HCT116 (cell line): ENCODE measurements around the gene TNC. TPM values are rescaled to one million over a fixed set of nuclear protein-coding genes. Genes with fewer than 3 reads are reported as not detected.
A peak's percentile ranks its signal among the peaks of the same experiment; 100 is the strongest.

Source experiments
- ATAC-seq: fragments of 200-7000 bp; cut with Tn5 transposase; 2 replicates; pipeline ENCODE4 v1.9.1; 2020; ENCODE audit warnings: mild to moderate bottlenecking, moderate library complexity
- BruUV-seq: library from RNA; stranded (reverse); fragments of 400-500 nt; replicated peaks from 2 replicates; lab custom pipeline; 2021; lab: Mats Ljungman, UMichigan
- CTCF ChIA-PET: fragments of 300-600 bp; sonication (Branson Sonifier 250); formaldehyde crosslinking; loops from one replicate; lab custom pipeline; 2021; ENCODE audit warnings: antibody characterized with exemption; lab: Charles Lee
- POLR2A ChIA-PET: fragments of 300-600, 350-600 bp; sonication (Branson Sonifier 250); formaldehyde crosslinking; loops from one replicate; lab custom pipeline; 2021; ENCODE audit warnings: antibody characterized with exemption; lab: Charles Lee
- RAD21 ChIA-PET, 2 experiments: fragments of 300-600 bp; sonication (Branson Sonifier 250); formaldehyde crosslinking; loops; one replicate each; lab custom pipeline; 2023; ENCODE audit warnings: low total read pairs in 2 of 2; ENCODE audit not compliant: uncharacterized antibody in 2 of 2, unreplicated experiment in 2 of 2, low non-redundant PET in 1 of 2; lab: Charles Lee
- DNase-seq: peaks from one replicate; pipeline ENCODE4 v3.0.0-alpha.2; 2010; ENCODE audit warnings: low read depth, low spot score
- H2AFZ ChIP-seq: fragments of 200-600 bp; shearing (Covaris generic), sonication (generic); 2 replicates; pipeline ENCODE4 v1.6.1; 2017; ENCODE audit warnings: low read depth, mixed run types, mixed read lengths, antibody characterized with exemption, low read length; ENCODE audit not compliant: poor library complexity, severe bottlenecking
- H3K27ac ChIP-seq: 2 replicates; pipeline ENCODE4 v1.5.1; 2012; ENCODE audit warnings: low read depth, low read length
- H3K27me3 ChIP-seq: fragments of 200-600 bp; sonication (generic); 2 replicates; pipeline ENCODE4 v1.6.1; 2016; ENCODE audit warnings: mixed run types, low read length, mixed read lengths; ENCODE audit not compliant: insufficient read depth
- H3K36me3 ChIP-seq, 2 experiments: fragments of 200-500 bp in 1 of 2; fragments of 200-600 bp in 1 of 2; sonication (Bioruptor generic) in 1 of 2; sonication (generic) in 1 of 2; 2 replicates each; pipeline versions ENCODE4 v1.5.1 to v1.6.1; 2014 to 2016; ENCODE audit warnings: low read length in 2 of 2, inconsistent platforms in 1 of 2, mixed read lengths in 1 of 2, mixed run types in 1 of 2; ENCODE audit not compliant: insufficient read depth in 2 of 2, control insufficient read depth in 1 of 2
- H3K4me1 ChIP-seq, 2 experiments: fragments of 200-600 bp in 1 of 2; sonication (generic) in 1 of 2; 2 replicates each; pipeline versions ENCODE4 v1.5.1 to v1.6.1; 2012 to 2017; ENCODE audit warnings: low read length in 2 of 2, inconsistent platforms in 1 of 2, mild to moderate bottlenecking in 1 of 2, mixed read lengths in 1 of 2, mixed run types in 1 of 2, moderate library complexity in 1 of 2; ENCODE audit not compliant: insufficient read depth in 2 of 2, control insufficient read depth in 1 of 2
- H3K4me2 ChIP-seq: fragments of 200-600 bp; sonication (generic); 2 replicates; pipeline ENCODE4 v1.6.1; 2017; ENCODE audit warnings: mixed run types, low read length, mixed read lengths
- H3K4me3 ChIP-seq, 2 experiments: fragments of 200-600 bp in 1 of 2; sonication (generic) in 1 of 2; replicated peaks in 1 of 2; 2 replicates each; pipeline ENCODE4 v1.5.1; 2011 to 2016; ENCODE audit warnings: low read length in 2 of 2, control low read depth in 1 of 2, low read depth in 1 of 2, mild to moderate bottlenecking in 1 of 2, mixed read lengths in 1 of 2, mixed run types in 1 of 2
- H3K79me2 ChIP-seq: fragments of 200-600 bp; sonication (generic); 2 replicates; pipeline ENCODE4 v1.6.1; 2017; ENCODE audit warnings: mild to moderate bottlenecking, mixed run types, low read length, moderate library complexity, mixed read lengths; ENCODE audit not compliant: insufficient read depth
- H3K9ac ChIP-seq: fragments of 200-600 bp; sonication (generic); 2 replicates; pipeline ENCODE4 v1.6.1; 2016; ENCODE audit warnings: low read length, mixed read lengths
- H3K9me2 ChIP-seq: fragments of 200-600 bp; sonication (generic), shearing (Covaris generic); 2 replicates; pipeline ENCODE4 v1.6.1; 2017; ENCODE audit warnings: mixed run types, mild to moderate bottlenecking, moderate library complexity; ENCODE audit not compliant: insufficient read depth
- H3K9me3 ChIP-seq, 2 experiments: fragments of 200-500 bp in 1 of 2; fragments of 200-600 bp in 1 of 2; sonication (Bioruptor generic) in 1 of 2; sonication (generic) in 1 of 2; 2 replicates each; pipeline ENCODE4 v1.6.1; 2014 to 2017; ENCODE audit warnings: low read length in 2 of 2, mixed read lengths in 2 of 2, inconsistent platforms in 1 of 2, low read depth in 1 of 2, mild to moderate bottlenecking in 1 of 2, mixed run types in 1 of 2, moderate library complexity in 1 of 2; ENCODE audit not compliant: control insufficient read depth in 1 of 2, insufficient read depth in 1 of 2
- H4K20me1 ChIP-seq: fragments of 200-600 bp; sonication (generic), shearing (Covaris generic); 2 replicates; pipeline ENCODE4 v1.6.1; 2017; ENCODE audit warnings: mixed run types, mild to moderate bottlenecking, moderate library complexity; ENCODE audit not compliant: insufficient read depth
- CBX3 ChIP-seq: IDR thresholded peaks from 2 replicates; pipeline ENCODE4 v1.6.1; 2012; ENCODE audit warnings: low read depth
- CEBPB ChIP-seq: IDR thresholded peaks from 2 replicates; pipeline ENCODE4 v1.6.1; 2012; ENCODE audit warnings: low read depth
- EGR1 ChIP-seq: IDR thresholded peaks from 2 replicates; pipeline ENCODE4 v1.6.1; 2012; ENCODE audit warnings: low read depth
- ELF1 ChIP-seq: IDR thresholded peaks from 2 replicates; pipeline ENCODE4 v1.6.1; 2012; ENCODE audit warnings: low read depth, borderline replicate concordance
- EZH2 ChIP-seq: fragments of 200-600 bp; sonication (generic); IDR thresholded peaks from 2 replicates; pipeline ENCODE4 v1.6.1; 2017; ENCODE audit warnings: antibody characterized with exemption, mixed run types
- EZH2phosphoT487 ChIP-seq: fragments of 200-600 bp; IDR thresholded peaks from 2 replicates; pipeline ENCODE4 v1.6.1; 2018; ENCODE audit warnings: antibody characterized with exemption, borderline replicate concordance
- FOSL1 ChIP-seq: IDR thresholded peaks from 2 replicates; pipeline ENCODE4 v1.6.1; 2012; ENCODE audit warnings: low read depth
- JUND ChIP-seq: IDR thresholded peaks from 2 replicates; pipeline ENCODE4 v1.6.1; 2012
- POLR2A ChIP-seq: IDR thresholded peaks from 2 replicates; pipeline ENCODE4 v1.7.0; 2011; ENCODE audit warnings: borderline replicate concordance; ENCODE audit not compliant: insufficient read depth, insufficient read length; ENCODE audit errors: extremely low read depth
- POLR2AphosphoS5 ChIP-seq: IDR thresholded peaks from 2 replicates; pipeline ENCODE4 v1.6.1; 2011; ENCODE audit warnings: mild to moderate bottlenecking, low read depth, low read length, moderate library complexity
- RAD21 ChIP-seq: IDR thresholded peaks from 2 replicates; pipeline ENCODE4 v1.6.1; 2012; ENCODE audit warnings: low read depth, mild to moderate bottlenecking
- SIN3A ChIP-seq: IDR thresholded peaks from 2 replicates; pipeline ENCODE4 v1.6.1; 2012; ENCODE audit warnings: low read depth
- SP1 ChIP-seq: IDR thresholded peaks from 2 replicates; pipeline ENCODE4 v1.6.1; 2012; ENCODE audit warnings: low read depth
- SRF ChIP-seq: IDR thresholded peaks from 2 replicates; pipeline ENCODE4 v1.6.1; 2012; ENCODE audit warnings: low read depth
- TCF7L2 ChIP-seq: IDR thresholded peaks from 2 replicates; pipeline ENCODE4 v1.7.0; 2011; ENCODE audit warnings: borderline replicate concordance, inconsistent platforms; ENCODE audit not compliant: insufficient read depth, insufficient read length; ENCODE audit errors: extremely low read depth
- YY1 ChIP-seq: IDR thresholded peaks from 2 replicates; pipeline ENCODE4 v1.6.1; 2011; ENCODE audit warnings: low read length, low read depth, moderate library complexity, mild to moderate bottlenecking; ENCODE audit not compliant: insufficient replicate concordance; ENCODE audit errors: extremely low read depth
- ZFX ChIP-seq: fragments of 450-650 bp; IDR thresholded peaks from 2 replicates; pipeline ENCODE4 v1.6.1; 2017
- ZNF274 ChIP-seq: fragments of 200-500 bp; sonication (Bioruptor generic); IDR thresholded peaks from 2 replicates; pipeline ENCODE4 v1.6.1; 2014; ENCODE audit warnings: mild to moderate bottlenecking, low read depth, low read length, inconsistent platforms
- intact Hi-C: fragments of 100-400 bp; cut with micrococcal nuclease; formaldehyde crosslinking; loops from 2 replicates; pipeline ENCODE4 v1.10.0; 2022
- total RNA-seq: library from RNA; stranded (reverse); gene quantifications from one replicate; pipeline ENCODE4 v1.2.1, GENCODE V29; 2021; ENCODE audit not compliant: unreplicated experiment
- TF ChIP-seq, protein P1 (sequence below): IDR thresholded peaks from 2 replicates; pipeline ENCODE4 v1.6.1; 2012
- TF ChIP-seq, protein P2 (sequence below): IDR thresholded peaks from 2 replicates; pipeline ENCODE4 v1.6.1; 2012; ENCODE audit warnings: low read depth
- TF ChIP-seq, protein P3 (sequence below), 3 experiments: fragments of 200-600 bp in 1 of 3; sonication (generic) in 1 of 3; IDR thresholded peaks in 2 of 3; conservative IDR thresholded peaks in 1 of 3; 2 replicates each; pipeline ENCODE4 v1.5.1; 2012 to 2017; ENCODE audit warnings: low read depth in 2 of 3, low read length in 2 of 3, antibody characterized with exemption in 1 of 3, borderline replicate concordance in 1 of 3, control low read depth in 1 of 3, mild to moderate bottlenecking in 1 of 3, mixed read lengths in 1 of 3, mixed run types in 1 of 3, moderate library complexity in 1 of 3; ENCODE audit not compliant: insufficient read depth in 1 of 3
- TF ChIP-seq, protein P4 (sequence below): IDR thresholded peaks from 2 replicates; pipeline ENCODE4 v1.6.1; 2012

The TNC gene
- total RNA-seq, 1 experiment from 2014 or later: 0.49 TPM

DNA sequence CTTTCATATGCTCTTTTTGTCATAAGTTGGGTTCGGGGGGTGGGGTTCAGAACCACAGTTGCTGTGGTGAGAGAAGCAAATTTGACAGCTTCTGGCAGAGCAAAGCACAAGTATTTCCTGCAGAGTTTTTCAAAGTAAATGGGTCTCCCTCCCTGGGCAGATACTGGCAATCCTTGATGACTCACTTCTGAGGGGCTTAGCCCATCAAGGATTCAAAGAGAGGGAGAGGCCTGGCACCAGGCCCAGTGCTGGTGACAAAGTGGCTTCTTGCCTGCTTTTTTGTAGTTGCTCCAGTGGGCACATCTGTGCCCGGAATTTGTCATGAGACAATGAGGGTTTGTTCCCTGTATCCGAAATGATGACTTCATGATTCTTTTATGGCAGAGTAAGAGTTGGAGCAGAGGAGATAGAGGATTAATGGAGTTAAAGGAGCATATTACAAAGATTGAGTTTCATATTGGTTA is 46.6 kb upstream of the TNC start:
- ATAC-seq (peak; percentile 90), DNase-seq (peak; percentile 94)
- Histone ChIP-seq H3K9ac (peak overlapping the region; percentile 7; the same call in 1 of the 2 replicates), H3K4me2 (peak overlapping the region; percentile 69), H4K20me1 (no peaks in the 10 kb centered on the region), H3K27me3 (no peaks in the 10 kb centered on the region), H3K4me3 (peak overlapping the region in 1 of 2 experiments; percentile 18; a peak in 1 of 4 replicates), H3K79me2 (no peaks in the 10 kb centered on the region), H3K27ac (no peak overlapping the region), H2AFZ (peak overlapping the region; percentile 17), H3K36me3 (no peaks in the 10 kb centered on the region), H3K4me1 (peaks cover 23 to 43% of the 10 kb centered on the region in 2 experiments), H3K9me3 (no peaks in the 10 kb centered on the region), H3K9me2 (no peaks in the 10 kb centered on the region)
- RAD21 ChIA-PET: no interaction called here
- no TSS peak for BruUV-seq
- intact Hi-C loops: no loop called here
- POLR2A ChIA-PET: no interaction called here
- CTCF ChIA-PET: no interaction called here
- TF ChIP-seq EZH2phosphoT487 (no peak), EGR1 (no peak), JUND (peak; percentile 89), FOSL1 (peak; percentile 89), CEBPB (peak; percentile 73), SIN3A (peak; percentile 73; the same call in 1 of the 2 replicates), SP1 (peak; percentile 72; the same call in 1 of the 2 replicates), RAD21 (peak; percentile 20; the same call in 1 of the 2 replicates), POLR2A (no peak), CBX3 (peak; percentile 79), ZNF274 (no peak), YY1 (peak; percentile 34), SRF (peak; percentile 42; the same call in 1 of the 2 replicates), POLR2AphosphoS5 (no peak), EZH2 (no peak), ELF1 (no peak), TCF7L2 (peak; percentile 87), ZFX (no peak)
- TF ChIP-seq, protein P1, sequence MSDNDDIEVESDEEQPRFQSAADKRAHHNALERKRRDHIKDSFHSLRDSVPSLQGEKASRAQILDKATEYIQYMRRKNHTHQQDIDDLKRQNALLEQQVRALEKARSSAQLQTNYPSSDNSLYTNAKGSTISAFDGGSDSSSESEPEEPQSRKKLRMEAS: 0 out of 2 replicates have a peak, but pooled peaks have one; percentile 53
- TF ChIP-seq, protein P2, sequence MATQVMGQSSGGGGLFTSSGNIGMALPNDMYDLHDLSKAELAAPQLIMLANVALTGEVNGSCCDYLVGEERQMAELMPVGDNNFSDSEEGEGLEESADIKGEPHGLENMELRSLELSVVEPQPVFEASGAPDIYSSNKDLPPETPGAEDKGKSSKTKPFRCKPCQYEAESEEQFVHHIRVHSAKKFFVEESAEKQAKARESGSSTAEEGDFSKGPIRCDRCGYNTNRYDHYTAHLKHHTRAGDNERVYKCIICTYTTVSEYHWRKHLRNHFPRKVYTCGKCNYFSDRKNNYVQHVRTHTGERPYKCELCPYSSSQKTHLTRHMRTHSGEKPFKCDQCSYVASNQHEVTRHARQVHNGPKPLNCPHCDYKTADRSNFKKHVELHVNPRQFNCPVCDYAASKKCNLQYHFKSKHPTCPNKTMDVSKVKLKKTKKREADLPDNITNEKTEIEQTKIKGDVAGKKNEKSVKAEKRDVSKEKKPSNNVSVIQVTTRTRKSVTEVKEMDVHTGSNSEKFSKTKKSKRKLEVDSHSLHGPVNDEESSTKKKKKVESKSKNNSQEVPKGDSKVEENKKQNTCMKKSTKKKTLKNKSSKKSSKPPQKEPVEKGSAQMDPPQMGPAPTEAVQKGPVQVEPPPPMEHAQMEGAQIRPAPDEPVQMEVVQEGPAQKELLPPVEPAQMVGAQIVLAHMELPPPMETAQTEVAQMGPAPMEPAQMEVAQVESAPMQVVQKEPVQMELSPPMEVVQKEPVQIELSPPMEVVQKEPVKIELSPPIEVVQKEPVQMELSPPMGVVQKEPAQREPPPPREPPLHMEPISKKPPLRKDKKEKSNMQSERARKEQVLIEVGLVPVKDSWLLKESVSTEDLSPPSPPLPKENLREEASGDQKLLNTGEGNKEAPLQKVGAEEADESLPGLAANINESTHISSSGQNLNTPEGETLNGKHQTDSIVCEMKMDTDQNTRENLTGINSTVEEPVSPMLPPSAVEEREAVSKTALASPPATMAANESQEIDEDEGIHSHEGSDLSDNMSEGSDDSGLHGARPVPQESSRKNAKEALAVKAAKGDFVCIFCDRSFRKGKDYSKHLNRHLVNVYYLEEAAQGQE: no peak
- TF ChIP-seq, protein P3, sequence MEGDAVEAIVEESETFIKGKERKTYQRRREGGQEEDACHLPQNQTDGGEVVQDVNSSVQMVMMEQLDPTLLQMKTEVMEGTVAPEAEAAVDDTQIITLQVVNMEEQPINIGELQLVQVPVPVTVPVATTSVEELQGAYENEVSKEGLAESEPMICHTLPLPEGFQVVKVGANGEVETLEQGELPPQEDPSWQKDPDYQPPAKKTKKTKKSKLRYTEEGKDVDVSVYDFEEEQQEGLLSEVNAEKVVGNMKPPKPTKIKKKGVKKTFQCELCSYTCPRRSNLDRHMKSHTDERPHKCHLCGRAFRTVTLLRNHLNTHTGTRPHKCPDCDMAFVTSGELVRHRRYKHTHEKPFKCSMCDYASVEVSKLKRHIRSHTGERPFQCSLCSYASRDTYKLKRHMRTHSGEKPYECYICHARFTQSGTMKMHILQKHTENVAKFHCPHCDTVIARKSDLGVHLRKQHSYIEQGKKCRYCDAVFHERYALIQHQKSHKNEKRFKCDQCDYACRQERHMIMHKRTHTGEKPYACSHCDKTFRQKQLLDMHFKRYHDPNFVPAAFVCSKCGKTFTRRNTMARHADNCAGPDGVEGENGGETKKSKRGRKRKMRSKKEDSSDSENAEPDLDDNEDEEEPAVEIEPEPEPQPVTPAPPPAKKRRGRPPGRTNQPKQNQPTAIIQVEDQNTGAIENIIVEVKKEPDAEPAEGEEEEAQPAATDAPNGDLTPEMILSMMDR (IDR thresholded peaks at IDR 0.05 in 2 of 3, conservative IDR thresholded peaks at IDR 0.05 in 1 of 3; ENCODE audit: borderline replicate concordance in 1 of 3, insufficient read depth in 1 of 3, low read depth in 2 of 3, low read length in 2 of 3): no peak
- TF ChIP-seq, protein P4, sequence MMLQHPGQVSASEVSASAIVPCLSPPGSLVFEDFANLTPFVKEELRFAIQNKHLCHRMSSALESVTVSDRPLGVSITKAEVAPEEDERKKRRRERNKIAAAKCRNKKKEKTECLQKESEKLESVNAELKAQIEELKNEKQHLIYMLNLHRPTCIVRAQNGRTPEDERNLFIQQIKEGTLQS: no peak
